HFFc6 (cell line): Measurements from ENCODE around the gene USP2. TPM values are rescaled to one million over a fixed set of nuclear protein-coding genes. Genes with fewer than 3 reads are reported as not detected.
A peak's percentile ranks its signal among the peaks of the same experiment; 100 is the strongest.

Experiments
- DNase-seq: peaks from one replicate; pipeline ENCODE4 v3.0.0-alpha.2; 2018
- H3K27ac Mint-ChIP-seq: 2 replicates; pipeline ENCODE4 v1.8.0; 2020; ENCODE audit warnings: mild to moderate bottlenecking, mixed read lengths
- H3K27me3 Mint-ChIP-seq: 2 replicates; pipeline ENCODE4 v1.8.0; 2021; ENCODE audit warnings: mild to moderate bottlenecking, moderate library complexity, mixed read lengths; ENCODE audit not compliant: insufficient read depth
- H3K36me3 Mint-ChIP-seq: 2 replicates; pipeline ENCODE4 v1.8.0; 2021; ENCODE audit warnings: low read depth, mixed read lengths
- H3K4me1 Mint-ChIP-seq: 2 replicates; pipeline ENCODE4 v1.8.0; 2020; ENCODE audit warnings: low read depth, mixed read lengths
- H3K4me3 Mint-ChIP-seq: 2 replicates; pipeline ENCODE4 v1.8.0; 2020; ENCODE audit warnings: mild to moderate bottlenecking, moderate library complexity, mixed read lengths
- H3K9me3 Mint-ChIP-seq: 2 replicates; pipeline ENCODE4 v1.8.0; 2020; ENCODE audit warnings: mild to moderate bottlenecking, mixed read lengths
- CTCF ChIP-seq: fragments of 200-600 bp; sonication (generic); IDR thresholded peaks from 2 replicates; pipeline ENCODE4 v1.5.0; 2021; ENCODE audit warnings: antibody characterized with exemption, mild to moderate bottlenecking
- total RNA-seq, 6 experiments: library from RNA; stranded (reverse); fragmentation: NEBNext Ultra II Directional; extraction: Animal tissue kit (Norgen Biotek cat#: 25700); gene quantifications; 2 replicates in 1 of 6; 3 replicates in 5 of 6; pipeline ENCODE4 v1.2.3, GENCODE V29; 2021

USP2 gene
- total RNA-seq, 6 experiments from 2014 or later = 0.32 to 0.71 (median 0.49) TPM

DNA sequence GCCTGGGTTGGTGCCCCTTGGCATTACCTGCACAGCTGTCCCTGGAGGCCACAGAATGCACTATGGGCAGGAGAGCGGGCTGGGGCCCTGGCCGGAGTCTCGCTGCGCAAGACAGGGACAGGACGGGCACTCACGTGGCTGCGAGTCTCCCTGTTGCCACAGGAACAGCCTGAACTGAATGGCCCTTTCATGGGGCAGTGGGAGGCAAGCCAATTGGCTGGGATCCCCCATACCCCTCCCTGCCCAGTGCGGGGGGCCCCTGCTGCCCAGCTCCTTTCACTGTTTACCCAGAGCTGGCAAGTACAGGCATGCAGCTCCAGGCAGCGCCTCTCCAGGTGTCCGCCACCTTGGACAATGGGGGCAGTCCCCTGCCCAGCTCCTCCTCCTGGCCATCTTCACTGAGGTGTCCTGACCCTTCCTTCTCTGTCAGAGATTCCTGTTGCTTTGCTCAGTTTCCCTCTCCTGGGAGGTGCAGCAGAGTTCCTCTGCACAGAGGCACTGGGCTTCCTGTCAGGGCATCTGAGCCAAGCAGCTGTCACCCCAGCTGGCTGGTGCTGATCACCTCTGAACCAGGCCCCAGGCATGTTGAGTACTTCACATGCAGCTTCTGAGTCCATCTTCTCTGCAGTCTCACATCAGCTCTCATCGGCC, 5.2 kb downstream of the USP2 start:
- Mint-ChIP-seq H3K9me3 (no peaks in the 10 kb centered on the region), H3K27ac (peak overlapping the region; percentile 83), H3K27me3 (no peaks in the 10 kb centered on the region; the same call in 1 of the 2 replicates), H3K36me3 (no peaks in the 10 kb centered on the region), H3K4me3 (no peak overlapping the region), H3K4me1 (peaks cover 39% of the 10 kb centered on the region)
- no peak for DNase-seq
- no peak for TF ChIP-seq CTCF

- no peak for TF ChIP-seq CTCF
- Mint-ChIP-seq H3K4me1 (peaks cover 39% of the 10 kb centered on the region), H3K27ac (peak overlapping the region; percentile 69), H3K36me3 (no peaks in the 10 kb centered on the region), H3K9me3 (no peaks in the 10 kb centered on the region), H3K27me3 (no peaks in the 10 kb centered on the region; the same call in none of the 2 replicates), H3K4me3 (no peak overlapping the region)
- peak; percentile 77 for DNase-seq
Measured at GRCh38 chr11:119375337-119376196, 5.9 kb downstream of the USP2 start.

DNA sequence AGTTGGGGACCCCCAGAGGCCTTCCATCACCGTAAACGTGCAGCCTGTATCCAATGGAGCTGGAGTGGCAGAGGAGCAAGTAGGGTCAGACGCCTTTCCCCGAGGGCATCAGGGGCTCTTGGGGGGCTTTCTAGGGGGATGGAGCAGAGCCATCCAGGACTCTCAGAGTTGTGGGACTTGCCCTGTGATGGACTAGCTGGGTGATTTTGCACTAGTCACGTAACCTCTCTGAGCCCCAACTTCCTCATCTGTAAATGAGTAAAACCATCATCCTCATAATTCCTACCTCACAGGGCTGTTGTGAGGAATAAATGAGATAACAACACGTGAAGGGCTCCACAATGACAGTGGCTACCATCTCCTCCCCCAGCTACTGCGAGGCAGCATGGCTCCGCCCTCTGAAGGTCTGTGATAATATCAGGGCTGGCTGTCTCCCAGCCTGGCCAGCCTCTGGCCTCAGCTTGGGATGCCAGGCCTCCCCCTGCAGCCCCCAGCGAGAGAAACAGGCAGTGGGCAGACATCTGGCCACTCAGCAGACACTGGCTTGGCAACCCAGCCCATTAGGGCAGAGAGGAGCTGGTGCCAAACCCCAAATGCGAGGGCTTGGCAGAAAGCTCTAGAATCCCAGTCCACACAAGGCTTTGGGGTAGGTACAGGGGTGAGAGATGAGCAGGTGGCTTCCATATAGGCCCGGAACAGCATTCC, 6.7 kb downstream of the USP2 start:
- peak overlapping the region; percentile 69; the same call in 1 of the 2 replicates for H3K27ac Mint-ChIP-seq
- peaks cover 39% of the 10 kb centered on the region for H3K4me1 Mint-ChIP-seq
- DNase-seq = peak; percentile 16
- no peaks in the 10 kb centered on the region for H3K9me3 Mint-ChIP-seq
- H3K36me3 Mint-ChIP-seq = no peaks in the 10 kb centered on the region
- TF ChIP-seq CTCF = no peak
- no peaks in the 10 kb centered on the region; the same call in none of the 2 replicates for H3K27me3 Mint-ChIP-seq
- H3K4me3 Mint-ChIP-seq = no peak overlapping the region

DNA sequence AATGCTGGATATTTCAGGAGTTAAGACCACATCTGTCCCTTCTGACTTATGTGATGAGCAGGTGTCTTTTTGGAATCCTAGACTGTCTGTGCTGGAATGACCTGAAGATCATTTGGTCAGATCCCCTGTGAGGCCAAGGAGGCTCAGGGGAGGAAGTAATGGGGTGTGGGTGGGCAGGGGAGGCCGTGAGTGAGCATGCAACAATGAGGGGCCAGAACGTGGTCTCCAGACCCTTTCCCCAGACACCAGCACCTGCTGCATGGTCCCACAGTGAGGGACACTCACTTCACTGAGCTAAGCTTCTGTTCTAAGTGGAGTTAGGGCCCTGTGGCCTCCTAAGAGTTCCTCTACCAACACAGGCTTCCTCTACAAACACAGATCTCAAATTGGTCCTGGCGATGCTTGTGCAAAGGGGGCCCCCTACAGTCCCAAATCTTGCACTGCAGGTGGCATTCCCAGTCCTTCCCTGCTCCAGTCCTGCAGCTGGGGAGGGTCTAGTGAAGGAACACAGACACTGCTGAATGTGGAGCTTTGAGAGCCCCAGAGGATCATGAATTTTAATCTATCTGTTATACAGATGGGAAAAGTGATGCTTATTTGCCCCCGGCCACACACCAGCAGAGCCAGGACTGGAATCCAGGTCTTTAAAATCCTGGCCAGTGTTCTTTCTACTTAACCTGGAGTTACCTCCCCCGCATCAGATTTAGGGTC, 7.4 kb downstream of the USP2 start:
- H3K27ac Mint-ChIP-seq = peak overlapping the region; percentile 18; the same call in 1 of the 2 replicates
- peaks cover 39% of the 10 kb centered on the region for H3K4me1 Mint-ChIP-seq
- no peaks in the 10 kb centered on the region; the same call in none of the 2 replicates for H3K27me3 Mint-ChIP-seq
- H3K36me3 Mint-ChIP-seq = no peaks in the 10 kb centered on the region
- peak; percentile 92 for TF ChIP-seq CTCF
- H3K4me3 Mint-ChIP-seq = no peak overlapping the region
- H3K9me3 Mint-ChIP-seq = no peaks in the 10 kb centered on the region
- peak; percentile 66 for DNase-seq
